ENCODE results near the gene ZBTB38.

Gene ZBTB38

GRCh38 chr3:141323936-141324704, 44.2 kb upstream of the ZBTB38 start:
- H2AFZ ChIP-seq (ENCODE audit: insufficient read depth, low read length, poor library complexity) = no peak overlapping the region
- WGBS (ENCODE audit: extremely low coverage, insufficient coverage, insufficient read length) = no CpG with 5 or more reads among the region's 4 CpGs
- H3K79me2 ChIP-seq (ENCODE audit: control insufficient read depth, insufficient read depth, low read length, poor library complexity) = no peaks in the 10 kb centered on the region

GRCh38 chr3:141326123-141326522, 42.2 kb upstream of the ZBTB38 start:
- Histone ChIP-seq H2AFZ (ENCODE audit: insufficient read depth, low read length, poor library complexity) (no peak overlapping the region), H2AK5ac (ENCODE audit: low read length) (no peak overlapping the region), H4K12ac (ENCODE audit: low read depth, low read length) (no peak overlapping the region), H4K91ac (ENCODE audit: low read depth, low read length) (no peak overlapping the region), H2BK5ac (ENCODE audit: low read depth, low read length, poor library complexity) (no peak overlapping the region), H3K27ac (ENCODE audit: low read depth, low read length) (no peak overlapping the region), H2BK12ac (ENCODE audit: low read length) (no peak overlapping the region), H3K14ac (ENCODE audit: low read length) (no peak overlapping the region), H4K8ac (ENCODE audit: low read depth, low read length) (no peak overlapping the region), H3K36me3 (ENCODE audit: control insufficient read depth in 1 of 2, insufficient read depth in 2 of 2, low read length in 2 of 2) (no peaks in the 10 kb centered on the region), H3K9me3 (ENCODE audit: insufficient read depth, low read depth, low read length) (no peaks in the 10 kb centered on the region), H3K18ac (ENCODE audit: low read length) (no peak overlapping the region), H3K4ac (ENCODE audit: low read depth, low read length) (no peak overlapping the region), H3K4me3 (ENCODE audit: low read depth, low read length) (no peak overlapping the region), H3K79me1 (ENCODE audit: low read length) (no peaks in the 10 kb centered on the region), H2BK120ac (ENCODE audit: insufficient read depth, low read length, poor library complexity) (no peak overlapping the region), H3K4me1 (ENCODE audit: control insufficient read depth in 1 of 2, insufficient read depth in 2 of 2, low read length in 2 of 2) (peaks cover 0 to 3% of the 10 kb centered on the region in 2 experiments), H3K79me2 (ENCODE audit: control insufficient read depth, insufficient read depth, low read length, poor library complexity) (no peaks in the 10 kb centered on the region), H3K27me3 (ENCODE audit: insufficient read depth, low read length) (no peaks in the 10 kb centered on the region), H3K4me2 (ENCODE audit: low read length) (no peak overlapping the region), H3K9ac (ENCODE audit: low read length) (no peak overlapping the region), H3K23ac (ENCODE audit: low read length) (no peak overlapping the region)
- no peak for DNase-seq

More at GRCh38 chr3:141323936-141324704, 44.2 kb upstream of the ZBTB38 start:
- Histone ChIP-seq H3K27ac (ENCODE audit: low read depth, low read length) (no peak overlapping the region), H3K4me2 (ENCODE audit: low read length) (no peak overlapping the region), H2BK120ac (ENCODE audit: insufficient read depth, low read length, poor library complexity) (no peak overlapping the region), H3K4me3 (ENCODE audit: low read depth, low read length) (no peak overlapping the region), H2BK5ac (ENCODE audit: low read depth, low read length, poor library complexity) (no peak overlapping the region), H4K91ac (ENCODE audit: low read depth, low read length) (no peak overlapping the region), H2BK12ac (ENCODE audit: low read length) (no peak overlapping the region), H3K27me3 (ENCODE audit: insufficient read depth, low read length) (no peaks in the 10 kb centered on the region), H4K12ac (ENCODE audit: low read depth, low read length) (no peak overlapping the region), H3K9ac (ENCODE audit: low read length) (no peak overlapping the region), H3K36me3 (ENCODE audit: control insufficient read depth in 1 of 2, insufficient read depth in 2 of 2, low read length in 2 of 2) (no peaks in the 10 kb centered on the region), H3K4ac (ENCODE audit: low read depth, low read length) (no peak overlapping the region), H3K79me1 (ENCODE audit: low read length) (no peaks in the 10 kb centered on the region), H2AK5ac (ENCODE audit: low read length) (no peak overlapping the region), H4K8ac (ENCODE audit: low read depth, low read length) (no peak overlapping the region), H3K18ac (ENCODE audit: low read length) (no peak overlapping the region), H3K9me3 (ENCODE audit: insufficient read depth, low read depth, low read length) (no peaks in the 10 kb centered on the region), H3K14ac (ENCODE audit: low read length) (no peak overlapping the region), H3K4me1 (ENCODE audit: control insufficient read depth in 1 of 2, insufficient read depth in 2 of 2, low read length in 2 of 2) (peaks cover 0 to 4% of the 10 kb centered on the region in 2 experiments), H3K23ac (ENCODE audit: low read length) (no peak overlapping the region)
- no peak for DNase-seq

GRCh38 chr3:141326626-141327025, 41.7 kb upstream of the ZBTB38 start:
- Histone ChIP-seq H3K4me3 (ENCODE audit: low read depth, low read length) (no peak overlapping the region), H3K9ac (ENCODE audit: low read length) (no peak overlapping the region), H3K23ac (ENCODE audit: low read length) (no peak overlapping the region), H3K79me1 (ENCODE audit: low read length) (no peaks in the 10 kb centered on the region), H3K4ac (ENCODE audit: low read depth, low read length) (no peak overlapping the region), H4K8ac (ENCODE audit: low read depth, low read length) (no peak overlapping the region), H3K14ac (ENCODE audit: low read length) (no peak overlapping the region), H4K12ac (ENCODE audit: low read depth, low read length) (no peak overlapping the region), H3K79me2 (ENCODE audit: control insufficient read depth, insufficient read depth, low read length, poor library complexity) (no peaks in the 10 kb centered on the region), H3K4me1 (ENCODE audit: control insufficient read depth in 1 of 2, insufficient read depth in 2 of 2, low read length in 2 of 2) (peaks cover 0 to 4% of the 10 kb centered on the region in 2 experiments), H2BK5ac (ENCODE audit: low read depth, low read length, poor library complexity) (no peak overlapping the region), H3K4me2 (ENCODE audit: low read length) (no peak overlapping the region), H4K91ac (ENCODE audit: low read depth, low read length) (no peak overlapping the region), H2AK5ac (ENCODE audit: low read length) (no peak overlapping the region), H2BK12ac (ENCODE audit: low read length) (no peak overlapping the region), H2AFZ (ENCODE audit: insufficient read depth, low read length, poor library complexity) (no peak overlapping the region), H3K9me3 (ENCODE audit: insufficient read depth, low read depth, low read length) (no peaks in the 10 kb centered on the region), H3K18ac (ENCODE audit: low read length) (no peak overlapping the region), H3K36me3 (ENCODE audit: control insufficient read depth in 1 of 2, insufficient read depth in 2 of 2, low read length in 2 of 2) (no peaks in the 10 kb centered on the region), H3K27me3 (ENCODE audit: insufficient read depth, low read length) (no peaks in the 10 kb centered on the region), H2BK120ac (ENCODE audit: insufficient read depth, low read length, poor library complexity) (no peak overlapping the region), H3K27ac (ENCODE audit: low read depth, low read length) (no peak overlapping the region)
- no peak for DNase-seq
- no CpG with 5 or more reads among the region's 3 CpGs for WGBS (ENCODE audit: extremely low coverage, insufficient coverage, insufficient read length)

GRCh38 chr3:141328286-141329166, 39.8 kb upstream of the ZBTB38 start:
- no peak overlapping the region for H4K91ac ChIP-seq (ENCODE audit: low read depth, low read length)
- WGBS (ENCODE audit: extremely low coverage, insufficient coverage, insufficient read length) = no CpG with 5 or more reads among the region's 7 CpGs
- no peaks in the 10 kb centered on the region for H3K79me2 ChIP-seq (ENCODE audit: control insufficient read depth, insufficient read depth, low read length, poor library complexity)
- no peak overlapping the region for H3K23ac ChIP-seq (ENCODE audit: low read length)
- no peak overlapping the region for H2BK12ac ChIP-seq (ENCODE audit: low read length)
- H3K4me2 ChIP-seq (ENCODE audit: low read length) = no peak overlapping the region
- H3K27ac ChIP-seq (ENCODE audit: low read depth, low read length) = no peak overlapping the region
- DNase-seq = no peak
- H3K4me3 ChIP-seq (ENCODE audit: low read depth, low read length) = no peak overlapping the region
- no peak overlapping the region for H2AFZ ChIP-seq (ENCODE audit: insufficient read depth, low read length, poor library complexity)
- H2BK5ac ChIP-seq (ENCODE audit: low read depth, low read length, poor library complexity) = no peak overlapping the region
- H2BK120ac ChIP-seq (ENCODE audit: insufficient read depth, low read length, poor library complexity) = no peak overlapping the region
- no peaks in the 10 kb centered on the region for H3K27me3 ChIP-seq (ENCODE audit: insufficient read depth, low read length)
- no peak overlapping the region for H3K18ac ChIP-seq (ENCODE audit: low read length)
- H3K79me1 ChIP-seq (ENCODE audit: low read length) = peaks cover 3% of the 10 kb centered on the region
- H4K12ac ChIP-seq (ENCODE audit: low read depth, low read length) = no peak overlapping the region
- no peaks in the 10 kb centered on the region for H3K36me3 ChIP-seq (ENCODE audit: control insufficient read depth in 1 of 2, insufficient read depth in 2 of 2, low read length in 2 of 2)
- H2AK5ac ChIP-seq (ENCODE audit: low read length) = no peak overlapping the region
- H3K4me1 ChIP-seq (ENCODE audit: control insufficient read depth in 1 of 2, insufficient read depth in 2 of 2, low read length in 2 of 2) = peaks cover 4 to 11% of the 10 kb centered on the region in 2 experiments
- H3K9me3 ChIP-seq (ENCODE audit: insufficient read depth, low read depth, low read length) = no peaks in the 10 kb centered on the region
- no peak overlapping the region for H3K14ac ChIP-seq (ENCODE audit: low read length)
- no peak overlapping the region for H3K9ac ChIP-seq (ENCODE audit: low read length)
- H4K8ac ChIP-seq (ENCODE audit: low read depth, low read length) = no peak overlapping the region
- no peak overlapping the region for H3K4ac ChIP-seq (ENCODE audit: low read depth, low read length)
